Ovary (tissue), 9 donors: ENCODE measurements around the gene FCRL3. TPM values are rescaled to one million over a fixed set of nuclear protein-coding genes. Genes with fewer than 3 reads are reported as not detected.

Experiments
- DNase-seq, 5 donors: peaks; one replicate each; pipeline ENCODE4 v3.0.0-alpha.2; 2019 to 2020
- H3K27ac ChIP-seq, 2 donors: fragments of 200-600 bp; one replicate each; pipeline versions ENCODE4 v1.5.1 to v1.8.0; 2019 to 2022
- H3K27me3 ChIP-seq: fragments of 200-600 bp; one replicate; pipeline ENCODE4 v1.8.0; 2022
- H3K36me3 ChIP-seq: fragments of 200-600 bp; sonication (generic); one replicate; pipeline ENCODE4 v1.5.1; 2019
- H3K4me1 ChIP-seq: one replicate; pipeline ENCODE4 v1.8.1; 2013; ENCODE audit warnings: mild to moderate bottlenecking, moderate library complexity; ENCODE audit not compliant: insufficient read depth
- H3K4me3 ChIP-seq: fragments of 200-600 bp; sonication (generic); one replicate; pipeline ENCODE4 v1.5.1; 2017
- H3K9me3 ChIP-seq, 2 donors: fragments of 200-600 bp in 1 of 2; sonication (generic) in 1 of 2; one replicate each; pipeline versions ENCODE4 v1.5.1 to v1.8.1; 2013 to 2019; ENCODE audit warnings: mild to moderate bottlenecking in 1 of 2, moderate library complexity in 1 of 2
- EP300 ChIP-seq: sonication (generic); formaldehyde crosslinking; IDR thresholded peaks from one replicate; pipeline ENCODE4 v1.6.1; 2017; ENCODE audit warnings: antibody characterized with exemption
- POLR2A ChIP-seq: fragments of 450-650 bp; IDR thresholded peaks from one replicate; pipeline ENCODE4 v1.6.1; 2017; ENCODE audit warnings: antibody characterized with exemption, mild to moderate bottlenecking, moderate library complexity
- WGBS, 3 donors: extraction: QIAGEN DNeasy Blood & Tissue Kit in 1 of 3; methylation state at CpG; one replicate each; pipeline versions ENCODE4 v1.1.5 to v1.1.7; 2013 to 2017; 5-methylcytosine and 5-hydroxymethylcytosine counted together
- intact Hi-C, 4 donors: fragments of 100-400 bp; cut with DNase I; formaldehyde crosslinking; loops; one replicate each; pipeline versions ENCODE4 v1.11.0 to v1.15.1; 2022 to 2023
- polyA plus RNA-seq, 2 donors: library from polyadenylated mRNA; stranded (reverse); fragments of 200-250 nt in 1 of 2; fragments of 350-450 nt in 1 of 2; fragmentation: Illumina TruSeq in 1 of 2; extraction: RNeasy Lipid Tissue Mini Kit (QIAGEN cat#74804) in 1 of 2; gene quantifications; one replicate each; pipeline ENCODE4 v1.2.3, GENCODE V29; 2013 to 2014
- total RNA-seq, 7 donors: library from RNA; depleted of rRNA in 2 of 7; stranded (reverse); fragments of >200 nt in 2 of 7; fragmentation: NEBNext Ultra II Directional in 3 of 7; extraction: Animal tissue kit (Norgen Biotek cat#: 25700) in 3 of 7; gene quantifications; one replicate each; pipeline versions ENCODE4 v1.1.0 to v1.2.4, GENCODE V29; 2016 to 2023
- TF ChIP-seq, protein P1 (sequence below), 3 donors: fragments of 450-650 bp in 2 of 3; fragments of 200-600 bp in 1 of 3; IDR thresholded peaks; one replicate each; pipeline versions ENCODE4 v1.5.1 to v1.8.0; 2016 to 2022; ENCODE audit warnings: antibody characterized with exemption in 3 of 3, mild to moderate bottlenecking in 1 of 3
- donor health status: DM: no; HTN: no; CAD: no; lungs with moderate emphysema.
- donor health status: DM: no; HTN: no; CAD: no.
- donor health status: Bipolar disorder and iron deficiency.
- donor health status: DM: yes; HTN: yes; CAD: no.
- donor health status: DM: no; HTN: no; CAD: no.
- donor health status: DM: yes; HTN: yes; CAD: no.

The FCRL3 gene
- total and polyA plus RNA-seq, 9 donors: 0.06 to 0.36 (median 0.11) TPM; not detected in 4

DNA sequence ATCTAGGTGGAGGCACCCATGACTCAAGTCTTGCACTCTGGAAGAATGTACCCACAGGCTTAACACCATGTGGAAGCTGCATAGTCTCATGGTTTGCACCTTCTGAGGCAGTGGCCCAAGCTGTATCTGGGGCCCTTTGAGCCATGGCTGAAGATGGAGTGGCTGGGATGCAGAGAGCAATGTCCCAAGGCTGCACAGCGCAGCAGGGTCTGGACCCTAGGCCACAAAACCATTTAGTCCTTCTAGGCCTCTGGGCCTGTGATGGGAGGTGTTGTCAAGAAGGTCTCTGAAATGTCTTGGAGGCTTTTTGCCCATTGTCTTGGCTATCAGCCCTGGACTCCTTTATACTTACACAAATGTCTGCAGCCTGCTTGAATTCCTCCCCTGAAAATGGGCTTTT, 21.4 kb upstream of the FCRL3 start:
- TF ChIP-seq EP300 (no peak), POLR2A (no peak)
- TF ChIP-seq, protein P1, sequence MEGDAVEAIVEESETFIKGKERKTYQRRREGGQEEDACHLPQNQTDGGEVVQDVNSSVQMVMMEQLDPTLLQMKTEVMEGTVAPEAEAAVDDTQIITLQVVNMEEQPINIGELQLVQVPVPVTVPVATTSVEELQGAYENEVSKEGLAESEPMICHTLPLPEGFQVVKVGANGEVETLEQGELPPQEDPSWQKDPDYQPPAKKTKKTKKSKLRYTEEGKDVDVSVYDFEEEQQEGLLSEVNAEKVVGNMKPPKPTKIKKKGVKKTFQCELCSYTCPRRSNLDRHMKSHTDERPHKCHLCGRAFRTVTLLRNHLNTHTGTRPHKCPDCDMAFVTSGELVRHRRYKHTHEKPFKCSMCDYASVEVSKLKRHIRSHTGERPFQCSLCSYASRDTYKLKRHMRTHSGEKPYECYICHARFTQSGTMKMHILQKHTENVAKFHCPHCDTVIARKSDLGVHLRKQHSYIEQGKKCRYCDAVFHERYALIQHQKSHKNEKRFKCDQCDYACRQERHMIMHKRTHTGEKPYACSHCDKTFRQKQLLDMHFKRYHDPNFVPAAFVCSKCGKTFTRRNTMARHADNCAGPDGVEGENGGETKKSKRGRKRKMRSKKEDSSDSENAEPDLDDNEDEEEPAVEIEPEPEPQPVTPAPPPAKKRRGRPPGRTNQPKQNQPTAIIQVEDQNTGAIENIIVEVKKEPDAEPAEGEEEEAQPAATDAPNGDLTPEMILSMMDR (IDR thresholded peaks at IDR 0.05): no peak
- H3K4me3 ChIP-seq: no peak overlapping the region
- H3K9me3 ChIP-seq: no peaks in the 10 kb centered on the region
- no peak overlapping the region for H3K27ac ChIP-seq
- no peaks in the 10 kb centered on the region for H3K4me1 ChIP-seq
- WGBS, 3 donors: 74 to 95% (median 88%) methylated on average over 1 of the region's 1 CpG
- H3K36me3 ChIP-seq: no peaks in the 10 kb centered on the region
- no peaks in the 10 kb centered on the region for H3K27me3 ChIP-seq
- no peak for DNase-seq
- intact Hi-C loops: no loop called here

DNA sequence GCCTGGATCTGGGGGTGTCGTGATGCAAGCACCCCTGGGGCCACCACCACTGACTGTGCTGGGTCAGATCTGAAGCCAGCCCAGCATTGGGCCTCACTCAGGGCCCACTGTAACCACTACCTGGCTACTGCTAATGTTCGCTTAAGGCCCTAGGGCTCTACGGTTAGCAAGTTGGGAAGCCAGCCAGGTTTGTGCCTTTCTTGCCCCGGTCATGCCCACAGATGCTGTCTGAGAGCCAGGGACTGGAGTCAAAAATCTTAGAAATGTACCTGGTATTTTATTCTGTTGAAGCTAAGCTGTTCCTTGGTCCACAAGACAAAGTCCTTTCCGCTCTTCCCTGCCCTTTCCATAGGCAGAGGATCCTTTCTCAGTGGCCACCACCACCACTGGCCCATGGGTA, 15.2 kb upstream of the FCRL3 start:
- Histone ChIP-seq H3K36me3 (no peaks in the 10 kb centered on the region), H3K4me1 (no peaks in the 10 kb centered on the region), H3K4me3 (no peak overlapping the region), H3K9me3 (no peaks in the 10 kb centered on the region), H3K27ac (no peak overlapping the region), H3K27me3 (no peaks in the 10 kb centered on the region)
- TF ChIP-seq POLR2A (no peak), EP300 (no peak)
- TF ChIP-seq, protein P1 (IDR thresholded peaks at IDR 0.05): no peak
- no peak for DNase-seq
- intact Hi-C loops: no loop called here
- WGBS, 3 donors: 84 to 94% (median 87%) methylated on average over 5 of the region's 5 CpGs

DNA sequence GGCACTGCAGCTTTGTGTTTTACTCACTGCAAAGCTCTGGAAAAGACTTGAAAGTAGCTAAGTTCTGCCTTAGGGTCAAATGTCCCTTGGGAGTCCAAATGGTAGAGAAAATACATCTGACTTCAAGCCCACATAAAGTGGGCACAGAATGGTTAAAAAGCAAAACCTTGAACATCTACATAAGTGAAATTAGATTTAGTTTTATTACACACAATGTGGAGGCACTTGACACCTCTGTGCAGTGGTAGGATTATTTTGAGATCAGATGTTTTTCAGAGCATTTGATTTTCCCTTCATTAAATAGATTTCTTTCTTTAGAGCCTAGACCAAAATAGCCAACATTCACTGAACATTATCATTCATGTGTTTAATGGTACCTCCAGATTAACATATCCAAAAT, 11.2 kb upstream of the FCRL3 start:
- no peak overlapping the region for H3K4me3 ChIP-seq
- no peak for TF ChIP-seq EP300
- no peak for TF ChIP-seq POLR2A
- TF ChIP-seq, protein P1 (IDR thresholded peaks at IDR 0.05): no peak
- H3K9me3 ChIP-seq: no peaks in the 10 kb centered on the region
- no peaks in the 10 kb centered on the region for H3K27me3 ChIP-seq
- no peaks in the 10 kb centered on the region for H3K4me1 ChIP-seq
- no peak overlapping the region for H3K27ac ChIP-seq
- intact Hi-C loops: no loop called here
- H3K36me3 ChIP-seq: no peaks in the 10 kb centered on the region
- DNase-seq: no peak

- H3K9me3 ChIP-seq: no peaks in the 10 kb centered on the region
- no peaks in the 10 kb centered on the region for H3K36me3 ChIP-seq
- no peaks in the 10 kb centered on the region for H3K27me3 ChIP-seq
- TF ChIP-seq, protein P1 (IDR thresholded peaks at IDR 0.05): no peak
- TF ChIP-seq EP300 (no peak), POLR2A (no peak)
- no peak overlapping the region for H3K4me3 ChIP-seq
- no peak overlapping the region for H3K27ac ChIP-seq
- no peak for DNase-seq
- no peaks in the 10 kb centered on the region for H3K4me1 ChIP-seq
- intact Hi-C loops: no loop called here
Measured at GRCh38 chr1:157704878-157705277, 4.3 kb upstream of the FCRL3 start.

DNA sequence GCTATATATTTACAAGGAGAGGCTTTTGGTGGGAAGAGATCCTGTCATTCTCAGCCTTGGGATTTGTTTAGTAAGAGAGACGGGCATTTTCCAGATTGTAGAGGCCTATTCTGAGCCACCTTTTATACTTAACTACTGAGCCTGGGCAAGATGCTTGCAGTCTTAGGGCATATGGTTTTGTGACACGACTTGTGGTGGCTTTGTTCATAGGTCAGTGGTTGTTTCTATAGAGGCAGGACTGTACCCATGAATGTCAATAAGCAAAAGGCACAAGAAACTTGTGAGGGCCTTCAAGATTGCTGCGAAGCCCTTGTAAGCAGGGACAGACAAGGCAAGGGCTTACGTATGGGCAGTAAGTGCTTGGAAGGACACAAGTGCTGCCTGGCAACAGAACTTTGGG, 3.4 kb upstream of the FCRL3 start:
- intact Hi-C loops: no loop called here
- H3K4me1 ChIP-seq: no peaks in the 10 kb centered on the region
- TF ChIP-seq, protein P1 (IDR thresholded peaks at IDR 0.05): no peak
- no peak for TF ChIP-seq POLR2A
- no peaks in the 10 kb centered on the region for H3K27me3 ChIP-seq
- H3K4me3 ChIP-seq: no peak overlapping the region
- no peaks in the 10 kb centered on the region for H3K36me3 ChIP-seq
- DNase-seq: no peak
- H3K27ac ChIP-seq: no peak overlapping the region
- WGBS, 3 donors: 79 to 86% (median 82%) methylated on average over 4 of the region's 4 CpGs
- no peaks in the 10 kb centered on the region for H3K9me3 ChIP-seq
